GM21360 (cell line): ENCODE results near the gene NEK8.
"Not testable (repeated sequence)": the region's sequence is repeated elsewhere in the genome, so short reads cannot be mapped to it uniquely, and the experiment has no call there.

Experiments used
- ATAC-seq: cut with Tn5 transposase; IDR thresholded peaks from one replicate; pipeline ENCODE4 v1.9.1; 2021; ENCODE audit warnings: mild to moderate bottlenecking, moderate library complexity; ENCODE audit not compliant: unreplicated experiment

Gene NEK8

GRCh38 chr17:28759256-28759865 lies 30.8 kb downstream of the NEK8 start:
- no peak for ATAC-seq

- ATAC-seq: no peak
Measured at GRCh38 chr17:28760601-28761562, 32.3 kb downstream of the NEK8 start.

- no peak for ATAC-seq
Measured at GRCh38 chr17:28763137-28763799, 34.7 kb downstream of the NEK8 start.

GRCh38 chr17:28763804-28764266 lies 35.2 kb downstream of the NEK8 start:
- no peak for ATAC-seq

- ATAC-seq: no peak
Measured at GRCh38 chr17:28765038-28765437, 36.5 kb downstream of the NEK8 start.

- ATAC-seq: no peak
Measured at GRCh38 chr17:28773736-28774135, 45.1 kb downstream of the NEK8 start.

- no peak for ATAC-seq
Measured at GRCh38 chr17:28774206-28774605, 45.6 kb downstream of the NEK8 start.

GRCh38 chr17:28777178-28777577 lies 48.6 kb downstream of the NEK8 start:
- ATAC-seq: no peak

GRCh38 chr17:28779601-28780000 lies 51.0 kb downstream of the NEK8 start:
- not testable (repeated sequence) for ATAC-seq

GRCh38 chr17:28783161-28783560 lies 54.6 kb downstream of the NEK8 start:
- no peak for ATAC-seq

- no peak for ATAC-seq
Measured at GRCh38 chr17:28788100-28788499, 59.5 kb downstream of the NEK8 start.
